Activated T-cell treated with anti-CD3 and anti-CD28 coated beads for 1 hour (primary cell): ENCODE measurements around the gene CTNND2.
"Not testable (repeated sequence)": the region's sequence is repeated elsewhere in the genome, so short reads cannot be mapped to it uniquely, and the experiment has no call there.

Experiments
- DNase-seq: peaks from one replicate; pipeline ENCODE4 v3.0.0-alpha.2; 2020; ENCODE audit warnings: low read depth

Gene CTNND2

DNA sequence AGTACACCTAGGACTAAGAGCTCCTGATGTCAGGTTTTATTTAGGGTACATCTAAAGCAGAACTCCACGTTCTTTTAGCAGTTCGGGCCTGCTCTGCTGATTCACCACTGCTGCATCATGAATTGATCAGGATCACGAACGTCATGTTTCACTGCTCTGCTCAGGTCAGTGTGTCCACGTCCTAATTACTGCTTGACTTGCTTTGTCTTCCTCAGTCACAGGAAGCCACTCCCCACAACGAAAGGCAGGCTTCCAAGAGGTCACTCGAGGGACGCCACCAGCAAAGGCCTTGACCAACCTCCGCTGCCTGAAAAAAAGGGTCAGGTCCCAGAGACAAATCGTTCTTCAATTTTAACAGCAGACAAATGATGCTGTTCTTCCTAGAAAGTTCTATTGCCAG is 40.3 kb downstream of the CTNND2 start:
- DNase-seq = no peak

DNA sequence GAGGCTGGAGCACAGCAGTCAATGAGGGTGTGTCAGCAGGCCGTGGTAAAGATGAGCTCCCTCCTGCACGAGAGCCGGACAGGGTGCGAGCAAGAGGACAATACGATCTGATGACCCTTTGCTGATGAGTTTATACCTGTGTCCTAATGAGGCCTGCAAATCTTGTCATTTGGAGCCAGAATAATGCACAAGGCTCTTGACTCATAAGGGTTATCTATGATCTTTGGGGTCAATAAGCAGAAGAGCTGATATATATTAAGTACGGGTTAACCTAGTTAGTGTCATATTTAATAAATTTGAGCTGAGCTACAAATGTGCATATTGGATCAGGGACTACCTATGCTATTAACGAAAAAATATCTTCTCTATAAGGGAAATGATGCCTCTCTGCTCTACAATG is 46.9 kb downstream of the CTNND2 start:
- no peak for DNase-seq

DNA sequence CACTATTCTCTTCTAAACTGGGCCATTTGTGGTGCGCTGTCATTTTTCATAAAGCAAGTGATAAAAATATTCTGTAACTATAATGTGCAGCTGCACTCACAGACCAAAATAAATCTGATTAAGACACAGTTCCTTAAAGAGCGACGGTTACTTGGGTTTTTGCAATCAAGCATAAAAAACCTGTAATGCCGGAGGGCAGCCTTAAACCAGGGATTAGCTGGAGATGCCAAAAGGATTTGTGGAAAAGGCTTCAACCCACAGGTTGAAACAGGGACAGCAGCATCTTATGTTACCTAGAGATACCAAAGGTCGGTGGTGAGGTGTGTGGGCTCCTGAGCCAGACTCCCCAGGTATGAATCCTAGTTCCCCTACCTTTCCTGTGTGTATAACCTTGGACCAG is 49.3 kb downstream of the CTNND2 start:
- DNase-seq = no peak

DNA sequence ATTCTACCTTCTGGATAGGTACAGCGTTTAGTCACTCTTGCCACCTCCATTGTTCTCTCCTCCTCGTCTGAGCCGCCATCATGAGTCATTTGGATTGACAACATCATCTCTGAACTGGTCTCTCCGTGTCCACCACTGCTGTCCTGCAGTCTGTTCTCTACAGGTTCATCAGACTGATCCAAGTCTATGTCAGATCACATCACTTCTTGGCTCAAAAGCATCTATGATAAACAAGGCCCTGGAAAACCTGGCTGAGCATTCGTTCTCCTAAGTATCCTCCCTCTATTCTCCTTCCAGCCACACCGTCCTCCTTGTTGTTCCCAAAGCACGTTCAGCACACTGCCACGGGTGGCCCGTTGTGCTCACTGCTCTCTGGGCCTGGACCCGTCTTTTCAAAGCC is 50.5 kb downstream of the CTNND2 start:
- no peak for DNase-seq

DNA sequence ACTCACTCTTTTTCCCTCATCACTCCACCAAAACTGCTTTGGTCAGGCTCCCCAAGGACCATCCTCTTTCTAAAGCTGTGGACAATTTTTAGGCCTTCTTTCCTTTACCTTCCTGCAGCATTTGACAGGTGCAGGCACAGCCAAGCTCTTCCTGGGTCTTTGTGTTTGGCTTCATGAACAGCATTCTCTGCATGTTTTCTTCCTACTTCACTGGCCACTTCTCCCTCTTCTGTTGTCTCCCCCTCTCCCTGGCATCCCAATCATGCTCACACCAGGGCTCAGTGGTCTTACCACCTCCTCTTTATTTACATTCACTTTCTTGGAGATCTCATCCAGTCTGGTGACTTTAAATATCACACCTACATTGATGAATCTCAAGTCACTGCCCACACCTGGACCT is 51.1 kb downstream of the CTNND2 start:
- no peak for DNase-seq

DNA sequence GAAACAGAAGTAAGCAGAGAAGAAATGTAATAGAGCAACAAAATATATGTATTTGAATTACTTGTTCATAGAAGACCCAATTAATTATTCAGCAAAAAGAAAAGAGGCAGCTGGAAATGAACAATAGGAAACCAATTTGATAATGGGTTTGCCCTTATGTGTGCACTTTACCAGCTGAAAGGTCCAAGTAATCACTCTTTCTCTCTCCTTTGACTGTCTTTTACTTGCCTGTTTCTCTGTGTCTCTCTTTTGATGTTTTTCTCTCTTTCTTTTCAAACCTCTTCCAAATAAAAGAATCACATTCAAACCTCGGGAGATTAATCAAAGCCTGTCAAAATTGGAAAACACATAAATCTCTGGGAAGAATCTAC is 51.5 kb downstream of the CTNND2 start:
- DNase-seq = no peak

DNA sequence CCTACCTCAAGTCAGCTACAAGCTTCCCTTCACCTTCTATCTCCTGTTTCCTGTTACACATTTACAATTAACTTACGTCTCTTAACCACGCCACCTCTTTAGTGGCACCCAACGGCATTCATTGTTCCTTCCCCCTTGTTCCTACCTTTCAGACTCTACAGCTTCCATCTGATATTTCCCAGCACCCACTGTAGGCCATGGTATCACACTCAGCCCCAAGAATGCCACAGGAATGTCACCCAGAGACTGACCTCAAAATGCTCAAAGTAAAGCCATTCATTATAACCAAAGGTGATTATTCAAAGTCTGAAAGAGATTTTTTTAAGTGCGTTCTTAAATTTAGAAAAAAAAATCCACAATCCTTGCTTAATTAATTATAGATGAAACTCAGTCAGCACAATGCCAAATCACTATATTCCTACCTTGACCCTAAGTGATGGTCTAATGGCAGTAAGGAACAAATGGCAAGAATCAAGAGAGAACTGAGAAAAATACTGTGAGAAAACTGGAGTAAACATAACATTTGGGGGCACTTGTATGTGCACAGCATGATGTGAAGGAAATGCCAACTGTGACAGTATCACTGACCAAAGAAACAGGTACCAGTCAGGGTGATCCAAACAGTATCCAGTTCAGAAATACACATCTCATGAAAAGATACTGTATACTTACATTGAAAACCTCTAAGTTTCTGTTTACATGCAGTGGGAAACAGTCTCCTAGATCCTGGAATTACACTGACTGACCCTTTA is 52.1 kb downstream of the CTNND2 start:
- DNase-seq = no peak

DNA sequence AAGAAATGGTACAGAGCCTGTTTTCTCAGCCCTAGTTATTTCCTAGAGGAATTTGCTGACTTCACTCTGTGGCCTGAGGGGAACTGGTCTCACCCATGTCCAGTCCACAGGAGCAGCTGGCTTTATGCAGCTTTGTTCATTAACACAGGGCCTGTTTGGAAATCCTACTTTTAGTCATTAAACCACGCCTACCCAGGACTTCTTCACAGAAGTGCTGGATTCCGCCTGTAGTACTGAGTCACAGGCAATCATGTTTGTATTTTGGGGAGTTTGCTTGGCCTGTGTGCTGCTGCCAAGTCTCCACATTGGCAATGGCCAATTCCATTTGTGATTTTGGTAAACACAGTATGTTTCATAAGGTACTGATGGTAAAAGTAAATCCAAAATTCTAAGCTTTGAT is 52.8 kb downstream of the CTNND2 start:
- DNase-seq = no peak

DNA sequence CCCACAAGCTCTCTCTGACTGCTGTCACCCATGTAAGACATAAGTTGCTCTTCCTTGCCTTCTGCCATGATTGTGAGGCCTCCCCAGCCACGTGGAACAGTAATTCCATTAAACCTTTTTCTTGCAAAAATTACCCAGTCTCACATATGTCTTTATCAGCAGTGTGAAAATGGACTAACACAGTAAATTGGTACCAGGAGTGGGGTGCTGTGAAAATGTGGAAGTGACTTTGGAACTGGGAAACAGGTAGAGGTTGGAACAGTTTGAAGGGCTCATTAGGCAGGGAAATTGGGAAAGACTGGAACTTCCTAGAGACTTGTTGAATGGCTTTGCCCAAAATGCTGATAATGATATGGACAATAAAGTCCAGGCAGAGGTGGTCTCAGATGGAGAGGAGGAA is 75.7 kb downstream of the CTNND2 start:
- not testable (repeated sequence) for DNase-seq

DNA sequence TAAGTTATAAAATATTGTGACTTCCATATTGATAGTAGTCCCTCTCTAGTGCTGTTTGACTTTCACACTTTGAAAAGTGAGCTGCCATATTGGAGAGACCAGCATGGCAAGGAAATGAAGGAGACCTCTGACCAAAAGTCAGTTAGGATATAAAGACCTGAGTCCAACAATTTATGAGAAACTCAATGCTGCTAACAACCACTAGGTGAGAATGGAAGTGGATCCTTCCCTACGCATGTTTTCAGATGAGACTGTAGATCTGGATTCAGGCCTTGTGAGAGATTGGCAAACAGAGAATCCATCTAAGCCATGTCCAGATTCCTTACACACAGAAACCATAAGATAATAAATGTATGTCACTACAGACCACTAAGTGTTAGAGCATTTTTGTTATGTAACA is 81.6 kb downstream of the CTNND2 start:
- DNase-seq = no peak

DNA sequence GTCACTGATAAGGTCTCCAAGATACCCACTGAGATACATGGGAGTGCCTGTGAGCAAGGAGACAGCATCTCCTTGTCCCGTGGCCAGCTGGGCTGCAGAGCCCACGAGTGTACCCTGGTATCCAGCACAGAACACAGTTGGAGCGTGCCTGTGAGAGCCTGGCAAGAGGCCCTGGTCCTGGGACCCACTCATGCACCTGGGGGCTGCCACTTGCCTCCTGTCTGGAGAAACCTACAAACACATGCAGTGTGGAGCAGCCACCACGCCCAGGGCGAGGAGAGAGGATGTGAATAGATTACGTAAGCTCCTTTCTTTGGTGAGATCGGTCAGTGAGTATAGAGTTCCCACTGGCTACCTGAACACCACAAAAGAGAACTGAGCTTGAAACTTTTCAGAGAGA is 88.3 kb downstream of the CTNND2 start:
- DNase-seq = no peak

DNA sequence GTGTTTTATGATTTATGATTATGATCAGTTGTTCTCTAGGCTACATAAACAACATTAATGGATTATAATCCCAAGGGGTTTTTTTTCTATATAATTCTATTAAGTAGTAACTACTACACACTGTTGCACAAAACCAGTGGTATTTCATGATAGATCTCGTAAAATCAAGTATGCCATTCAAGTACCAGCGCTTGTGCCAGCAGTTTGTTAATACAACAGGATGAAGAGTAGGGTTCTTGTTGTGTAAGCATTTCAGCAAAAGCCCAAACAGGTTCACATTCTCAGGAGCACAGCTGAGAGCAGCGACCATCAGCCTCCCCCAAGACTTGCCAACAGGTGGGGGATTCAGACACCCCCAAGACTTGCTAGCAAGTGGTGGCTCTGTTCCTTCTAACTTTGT is 88.8 kb downstream of the CTNND2 start:
- DNase-seq = no peak

DNA sequence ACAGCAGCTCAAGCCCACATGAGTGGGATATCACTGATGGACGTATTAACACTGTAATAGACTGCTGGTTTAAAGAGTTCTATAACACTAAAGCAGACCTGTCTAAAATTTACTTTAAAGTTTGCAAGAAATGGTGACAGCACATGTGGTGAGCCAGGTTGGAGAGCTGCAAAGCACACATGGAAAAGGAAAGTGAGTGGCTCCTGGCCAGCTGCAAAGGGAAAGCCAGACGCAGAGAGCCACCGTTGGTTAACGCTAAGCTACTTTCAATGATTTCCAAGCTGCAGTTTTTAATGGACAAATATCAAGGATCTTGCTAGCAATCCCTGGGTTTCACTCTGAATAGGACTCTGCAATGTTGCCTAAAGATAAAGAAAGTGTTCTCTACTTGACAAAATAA is 89.9 kb downstream of the CTNND2 start:
- no peak for DNase-seq

DNA sequence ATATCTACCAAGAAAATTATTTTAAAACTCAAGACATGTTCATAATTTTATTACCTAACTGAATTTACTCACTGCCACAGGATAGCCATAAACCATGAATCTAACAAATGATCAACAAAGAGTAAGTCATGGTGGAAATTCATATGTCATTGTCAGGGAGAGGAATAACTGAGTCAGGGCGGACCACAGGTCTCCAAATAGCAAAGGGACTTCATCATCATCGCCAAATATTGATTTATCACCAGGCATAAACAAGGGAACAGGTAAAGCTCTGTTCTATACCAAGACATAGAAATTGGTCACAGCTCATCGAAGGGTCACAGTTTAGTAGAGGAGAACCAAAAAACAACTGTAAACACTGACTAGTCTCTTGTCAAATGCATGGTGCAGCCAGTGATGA is 94.8 kb downstream of the CTNND2 start:
- DNase-seq = no peak

DNA sequence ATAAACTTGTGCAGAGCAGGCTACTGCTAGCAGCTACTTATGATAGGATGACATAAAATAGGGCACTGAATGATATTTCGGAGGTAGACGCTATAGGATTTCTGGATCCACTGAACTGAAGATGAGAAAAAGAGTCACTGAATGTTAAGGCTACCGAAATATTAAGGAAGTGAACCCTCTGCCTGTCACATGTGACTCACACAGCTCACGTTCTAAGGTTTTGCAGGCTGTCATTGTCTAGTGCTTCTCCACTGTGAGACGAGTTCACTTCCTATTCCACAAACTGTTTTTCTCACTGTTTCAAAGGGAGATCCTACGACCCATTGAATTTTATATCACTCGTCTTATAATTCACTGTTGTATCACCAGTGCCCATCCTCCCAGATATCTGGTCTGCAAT is 100.8 kb downstream of the CTNND2 start:
- no peak for DNase-seq

DNA sequence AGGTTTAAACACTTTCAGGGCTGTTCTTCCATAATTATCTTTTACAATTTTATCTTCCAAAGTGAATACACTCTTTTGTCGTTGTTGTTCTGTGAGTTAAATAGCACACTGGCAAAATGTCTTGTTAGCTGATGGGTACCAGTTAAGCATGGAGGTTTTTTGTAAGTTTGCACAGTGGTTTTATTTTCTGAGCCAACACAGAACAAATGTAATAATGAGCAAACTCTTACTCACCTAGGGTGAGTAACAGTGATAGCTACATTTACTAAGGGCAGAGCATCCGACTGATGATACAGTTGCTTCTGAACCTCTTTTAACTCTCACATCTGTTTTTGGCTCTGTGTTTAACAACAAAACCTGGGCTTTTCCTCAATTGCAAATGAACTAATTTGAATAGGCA is 103.2 kb downstream of the CTNND2 start:
- DNase-seq = no peak

DNA sequence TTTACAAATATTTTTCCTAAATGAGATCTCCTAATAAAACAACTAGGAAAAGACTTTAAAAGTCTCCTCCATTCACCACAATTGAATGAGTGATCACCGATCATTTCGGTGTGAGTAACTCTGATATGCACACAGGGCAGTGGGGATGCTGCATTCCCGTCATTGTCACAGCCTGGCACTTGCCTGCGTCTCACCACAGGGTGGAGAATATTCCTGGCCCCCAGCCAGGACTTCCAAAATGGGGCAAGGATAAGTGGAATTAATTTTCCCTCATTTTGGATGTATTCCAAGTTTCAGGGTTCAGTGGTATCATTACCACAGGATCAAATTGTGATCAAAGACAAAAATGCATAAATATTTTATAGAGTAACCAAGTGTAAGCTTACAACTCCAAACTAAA is 107.1 kb downstream of the CTNND2 start:
- no peak for DNase-seq

DNA sequence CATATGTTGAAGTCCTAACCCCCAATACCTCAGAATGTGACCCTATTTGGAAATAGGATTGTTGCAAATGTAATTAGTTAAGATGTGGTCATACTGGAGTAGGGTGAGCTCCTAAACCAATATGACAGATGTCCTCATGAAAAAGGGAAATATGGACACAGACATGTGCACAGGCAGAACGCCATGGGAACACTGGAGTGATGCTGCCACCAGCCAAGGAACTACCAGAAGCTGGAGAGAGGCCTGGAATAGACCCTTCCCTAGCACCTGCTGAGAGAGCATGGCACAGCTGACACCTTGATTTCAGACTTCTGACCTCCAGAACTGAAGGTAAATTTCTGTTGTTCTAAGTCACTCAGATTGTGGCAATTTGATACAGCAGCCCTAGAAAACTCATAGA is 110.8 kb downstream of the CTNND2 start:
- no peak for DNase-seq

DNA sequence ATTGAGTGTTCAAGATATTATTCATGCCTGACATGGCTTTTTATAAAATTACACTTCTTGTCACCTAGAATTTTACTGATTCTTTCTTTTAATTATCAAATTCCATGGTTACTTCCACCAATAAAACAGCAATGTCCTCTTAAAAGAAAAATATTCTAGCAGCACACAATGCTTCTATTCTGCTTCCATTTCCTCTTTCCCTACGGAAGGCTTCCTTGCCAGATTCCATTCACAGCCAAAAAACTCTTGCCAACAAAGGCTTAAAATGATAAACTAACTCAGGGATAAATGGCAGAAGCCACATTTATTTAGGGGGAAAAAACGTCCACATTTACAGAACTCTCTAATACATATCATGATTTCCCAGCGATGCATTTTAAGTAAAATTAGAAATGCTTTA is 111.6 kb downstream of the CTNND2 start:
- DNase-seq = no peak

DNA sequence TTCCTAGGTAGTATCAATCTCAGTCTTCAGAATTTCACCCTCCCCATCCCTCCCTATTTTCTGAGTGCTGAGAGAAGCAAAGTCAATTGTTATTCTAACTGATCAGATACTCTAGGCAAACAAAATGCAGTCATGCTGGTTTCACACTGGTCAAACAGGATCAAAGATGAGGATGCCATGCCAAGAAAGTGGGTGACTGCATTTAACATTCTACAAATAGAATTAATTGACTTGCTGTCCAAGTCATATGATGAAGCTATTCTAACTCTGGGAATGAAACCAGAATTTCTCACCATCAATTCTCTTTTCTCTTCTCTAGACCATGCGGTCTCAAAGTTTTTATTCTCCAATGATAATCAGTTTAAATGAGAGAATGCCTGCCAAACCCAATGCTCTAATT is 112.5 kb downstream of the CTNND2 start:
- no peak for DNase-seq

DNA sequence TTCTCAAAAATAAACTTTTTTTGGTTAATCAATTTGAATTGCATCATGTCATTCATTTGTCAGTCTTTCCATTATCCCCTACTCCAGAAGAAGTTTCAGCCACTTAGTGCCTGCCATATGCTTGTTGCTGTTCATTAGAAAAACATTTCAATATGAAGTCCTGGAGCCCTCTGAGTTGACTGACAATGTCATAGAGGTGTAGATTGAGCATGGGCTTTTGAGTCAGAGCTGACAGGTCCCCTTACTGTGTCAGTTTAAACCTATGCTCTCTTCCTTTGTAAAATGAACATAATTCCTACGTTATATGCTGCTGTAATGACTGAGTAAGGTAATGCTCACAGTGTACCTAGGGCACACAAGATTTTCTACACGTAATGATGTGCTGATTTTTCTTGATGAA is 114.0 kb downstream of the CTNND2 start:
- no peak for DNase-seq

DNA sequence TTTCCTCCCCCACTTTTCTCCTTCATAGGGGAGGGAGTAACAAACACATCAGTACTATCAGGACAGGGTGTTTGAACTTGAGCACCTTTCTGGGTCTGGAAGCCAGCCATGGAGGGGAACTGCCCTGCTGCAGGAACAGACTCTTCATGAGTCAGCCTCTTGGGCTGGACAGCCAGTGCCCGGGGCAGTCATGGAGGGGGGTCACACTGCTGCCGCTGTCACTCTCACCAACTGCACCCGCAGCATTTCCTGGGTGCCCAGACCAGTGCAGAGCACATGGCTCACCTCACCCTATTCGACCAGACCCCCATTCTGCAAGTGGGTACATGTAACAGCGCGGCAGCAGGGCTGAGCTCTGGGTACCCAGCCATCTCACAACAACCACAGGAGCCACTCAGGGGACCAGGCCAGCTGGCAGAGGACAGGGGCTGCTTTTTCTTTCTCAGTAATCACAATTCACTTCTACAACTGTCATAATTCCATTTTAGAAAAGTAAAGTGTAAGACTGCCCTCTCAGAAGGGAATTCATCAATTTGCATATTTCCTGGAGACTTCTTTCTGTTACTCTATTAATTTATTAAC is 118.4 kb downstream of the CTNND2 start:
- DNase-seq = no peak

DNA sequence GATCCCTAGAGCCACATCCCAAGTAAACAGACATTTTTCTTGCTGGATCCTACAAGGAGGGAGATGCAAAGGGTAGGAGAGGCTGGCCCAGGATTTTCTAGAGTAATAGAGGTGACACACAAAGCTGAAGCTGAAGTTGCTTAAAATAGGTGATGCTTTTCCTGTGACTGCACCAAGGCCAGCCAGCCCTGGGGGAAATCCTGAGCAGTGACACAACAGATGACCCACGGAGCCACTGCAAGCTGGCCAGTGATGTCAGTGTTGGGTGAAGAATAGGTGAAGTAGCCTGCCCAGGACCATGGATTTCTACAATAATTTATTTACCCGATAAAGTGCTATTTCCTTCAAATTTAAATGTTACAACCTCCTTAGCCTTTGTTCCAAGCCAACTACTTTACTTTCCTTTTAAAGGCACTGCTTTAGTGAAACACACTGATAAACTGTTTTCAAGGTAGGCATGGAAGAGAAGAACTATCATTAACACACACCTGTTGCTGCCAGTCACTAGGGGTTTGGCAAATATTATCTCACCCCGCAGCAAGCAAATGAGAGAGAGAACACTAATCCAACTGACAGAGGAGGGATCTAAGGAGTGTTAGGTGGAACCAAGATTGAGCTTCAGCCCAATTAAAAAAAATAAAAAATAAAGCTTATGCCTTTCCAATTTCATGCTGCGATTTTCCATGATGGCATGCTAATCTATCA is 123.5 kb downstream of the CTNND2 start:
- DNase-seq = no peak

DNA sequence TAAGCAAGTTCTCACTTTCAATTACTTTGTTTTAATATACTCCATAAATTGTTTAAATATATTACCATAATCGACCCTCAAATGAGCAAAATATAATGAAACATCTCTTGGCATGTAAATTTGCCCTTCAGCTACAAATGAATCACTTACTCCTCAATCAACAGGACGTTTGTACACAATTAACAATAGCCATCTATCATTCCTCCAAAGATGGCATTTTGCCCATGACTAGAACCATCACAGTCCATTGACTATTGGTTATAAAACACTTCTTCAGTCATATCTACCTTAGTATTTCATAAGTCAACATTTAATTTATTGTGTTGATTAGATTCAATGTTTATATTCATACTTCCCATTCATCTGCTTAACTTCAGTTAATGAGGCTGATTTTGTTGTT is 127.2 kb downstream of the CTNND2 start:
- no peak for DNase-seq
